ENCODE data around the gene NEU4. TPM values are rescaled to one million over a fixed set of nuclear protein-coding genes. Genes with fewer than 3 reads are reported as not detected.
"Not testable (repeated sequence)": the region's sequence is repeated elsewhere in the genome, so short reads cannot be mapped to it uniquely, and the experiment has no call there.

Gene NEU4
- polyA plus RNA-seq, 3 donors, result 0.26 to 2.6 (median 0.99) TPM

DNA sequence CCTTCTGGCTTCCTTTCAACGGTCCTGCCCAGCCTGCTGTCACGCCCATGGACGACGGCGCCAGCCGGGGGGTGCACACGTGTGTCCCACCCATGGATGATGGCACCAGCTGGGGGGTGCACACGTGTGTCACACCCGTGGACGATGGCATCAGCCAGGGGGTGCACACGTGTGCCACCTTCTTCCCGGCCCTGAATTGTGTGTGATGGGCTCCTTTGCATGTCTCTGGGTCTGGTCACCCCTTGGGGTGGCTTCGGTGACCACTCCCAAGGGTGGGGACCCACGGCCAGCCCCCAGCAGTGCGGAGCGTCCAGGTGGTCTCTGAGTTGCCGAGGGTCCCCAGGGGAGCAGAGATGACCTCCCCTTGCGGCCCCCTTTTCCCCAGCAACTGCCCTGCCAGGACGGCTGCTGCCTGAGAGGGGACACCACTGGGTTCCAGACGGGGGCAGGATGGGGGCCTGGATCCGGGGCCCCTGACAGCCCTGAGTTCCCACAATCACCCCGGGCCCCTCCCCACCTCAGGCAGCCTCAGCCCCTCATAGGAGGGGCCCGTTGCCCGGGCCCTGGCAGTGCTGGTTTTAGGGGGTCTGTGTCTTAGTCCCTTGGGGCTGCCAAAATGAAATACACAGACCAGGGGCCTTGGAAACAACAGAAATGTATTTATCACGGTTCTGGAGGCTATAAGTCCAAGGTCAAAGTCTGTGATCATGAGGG is 9.4 kb downstream of the NEU4 start:
- intact Hi-C loops (cut with micrococcal nuclease), result no loop called here
- TF ChIP-seq, protein P1, sequence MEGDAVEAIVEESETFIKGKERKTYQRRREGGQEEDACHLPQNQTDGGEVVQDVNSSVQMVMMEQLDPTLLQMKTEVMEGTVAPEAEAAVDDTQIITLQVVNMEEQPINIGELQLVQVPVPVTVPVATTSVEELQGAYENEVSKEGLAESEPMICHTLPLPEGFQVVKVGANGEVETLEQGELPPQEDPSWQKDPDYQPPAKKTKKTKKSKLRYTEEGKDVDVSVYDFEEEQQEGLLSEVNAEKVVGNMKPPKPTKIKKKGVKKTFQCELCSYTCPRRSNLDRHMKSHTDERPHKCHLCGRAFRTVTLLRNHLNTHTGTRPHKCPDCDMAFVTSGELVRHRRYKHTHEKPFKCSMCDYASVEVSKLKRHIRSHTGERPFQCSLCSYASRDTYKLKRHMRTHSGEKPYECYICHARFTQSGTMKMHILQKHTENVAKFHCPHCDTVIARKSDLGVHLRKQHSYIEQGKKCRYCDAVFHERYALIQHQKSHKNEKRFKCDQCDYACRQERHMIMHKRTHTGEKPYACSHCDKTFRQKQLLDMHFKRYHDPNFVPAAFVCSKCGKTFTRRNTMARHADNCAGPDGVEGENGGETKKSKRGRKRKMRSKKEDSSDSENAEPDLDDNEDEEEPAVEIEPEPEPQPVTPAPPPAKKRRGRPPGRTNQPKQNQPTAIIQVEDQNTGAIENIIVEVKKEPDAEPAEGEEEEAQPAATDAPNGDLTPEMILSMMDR (IDR thresholded peaks at IDR 0.05), result no peak
- Mint-ChIP-seq H3K36me3 (no peaks in the 10 kb centered on the region), H3K4me3 (no peak overlapping the region), H3K4me1 (peaks cover 19% of the 10 kb centered on the region), H3K27ac (peak overlapping the region in 2 of 7 donors; percentile 40 to 72), H3K27me3 (ENCODE audit: low read depth in 3 of 3) (peaks cover 10 to 17% (median 13%) of the 10 kb centered on the region in 3 donors), H3K9me3 (peaks cover 0 to 8% (median 3%) of the 10 kb centered on the region in 7 donors)
- WGBS (ENCODE audit: insufficient coverage), result 64% methylated on average over 16 of the region's 25 CpGs
- Histone ChIP-seq H3K4me2 (replicated peaks; ENCODE audit: extremely low read depth, low read length, poor library complexity, severe bottlenecking) (no peak overlapping the region), H3K36me3 (replicated peaks in 1 of 2; ENCODE audit: control insufficient read depth in 1 of 2, insufficient read depth in 2 of 2, low read length in 2 of 2) (no peaks in the 10 kb centered on the region), H3K9ac (ENCODE audit: insufficient read depth, low read length, poor library complexity, severe bottlenecking) (peak overlapping the region; percentile 32), H3K9me3 (replicated peaks in 1 of 2; ENCODE audit: control insufficient read depth in 1 of 2, insufficient read depth in 1 of 2, low read length in 2 of 2) (no peaks in the 10 kb centered on the region), H2AFZ (ENCODE audit: insufficient read depth, low read depth, low read length, poor library complexity, severe bottlenecking) (no peak overlapping the region), H3K4me1 (ENCODE audit: control insufficient read depth in 1 of 2, insufficient read depth in 2 of 2, low read length in 2 of 2) (peaks cover 13 to 18% of the 10 kb centered on the region in 2 donors), H3K27me3 (ENCODE audit: control insufficient read depth in 2 of 2, insufficient read depth in 2 of 2, low read length in 2 of 2) (no peaks in the 10 kb centered on the region), H3K79me2 (ENCODE audit: insufficient read depth, low read length) (no peaks in the 10 kb centered on the region), H4K20me1 (ENCODE audit: insufficient read depth, low read length) (no peaks in the 10 kb centered on the region), H3K4me3 (replicated peaks in 1 of 3; ENCODE audit: low read depth in 2 of 3, low read length in 3 of 3) (no peak overlapping the region), H3K27ac (ENCODE audit: low read depth in 1 of 2, low read length in 2 of 2) (no peak overlapping the region)
- no peak for DNase-seq

- H3K27me3 ChIP-seq (ENCODE audit: control insufficient read depth in 2 of 2, insufficient read depth in 2 of 2, low read length in 2 of 2), result no peaks in the 10 kb centered on the region
- intact Hi-C loops (cut with micrococcal nuclease), result no loop called here
- no peak overlapping the region for H3K4me3 ChIP-seq (replicated peaks in 1 of 3; ENCODE audit: low read depth in 2 of 3, low read length in 3 of 3)
- peaks cover 10 to 17% (median 14%) of the 10 kb centered on the region in 3 donors for H3K27me3 Mint-ChIP-seq (ENCODE audit: low read depth in 3 of 3)
- WGBS (ENCODE audit: insufficient coverage), result 76% methylated on average over 6 of the region's 10 CpGs
- no peaks in the 10 kb centered on the region for H3K36me3 ChIP-seq (replicated peaks in 1 of 2; ENCODE audit: control insufficient read depth in 1 of 2, insufficient read depth in 2 of 2, low read length in 2 of 2)
- H3K9me3 Mint-ChIP-seq, result peaks cover 2 to 10% (median 7%) of the 10 kb centered on the region in 7 donors
- no peaks in the 10 kb centered on the region for H3K36me3 Mint-ChIP-seq
- H3K9ac ChIP-seq (ENCODE audit: insufficient read depth, low read length, poor library complexity, severe bottlenecking), result peak overlapping the region; percentile 32
- peak in 1 of 3 donors; percentile 22 for DNase-seq
- peak overlapping the region in 3 of 7 donors; percentile 7 to 70 (median 40) for H3K27ac Mint-ChIP-seq
- H3K79me2 ChIP-seq (ENCODE audit: insufficient read depth, low read length), result no peaks in the 10 kb centered on the region
- peaks cover 19% of the 10 kb centered on the region for H3K4me1 Mint-ChIP-seq
- H4K20me1 ChIP-seq (ENCODE audit: insufficient read depth, low read length), result no peaks in the 10 kb centered on the region
- H3K9me3 ChIP-seq (replicated peaks in 1 of 2; ENCODE audit: control insufficient read depth in 1 of 2, insufficient read depth in 1 of 2, low read length in 2 of 2), result no peaks in the 10 kb centered on the region
- no peak overlapping the region for H3K4me3 Mint-ChIP-seq
- H3K4me1 ChIP-seq (ENCODE audit: control insufficient read depth in 1 of 2, insufficient read depth in 2 of 2, low read length in 2 of 2), result peaks cover 13 to 18% of the 10 kb centered on the region in 2 donors
- no peak overlapping the region for H2AFZ ChIP-seq (ENCODE audit: insufficient read depth, low read depth, low read length, poor library complexity, severe bottlenecking)
- H3K27ac ChIP-seq (ENCODE audit: low read depth in 1 of 2, low read length in 2 of 2), result no peak overlapping the region
- TF ChIP-seq, protein P1 (IDR thresholded peaks at IDR 0.05), result no peak
- H3K4me2 ChIP-seq (replicated peaks; ENCODE audit: extremely low read depth, low read length, poor library complexity, severe bottlenecking), result no peak overlapping the region
Observed at GRCh38 chr2:241818943-241819270, 9.9 kb downstream of the NEU4 start.

DNA sequence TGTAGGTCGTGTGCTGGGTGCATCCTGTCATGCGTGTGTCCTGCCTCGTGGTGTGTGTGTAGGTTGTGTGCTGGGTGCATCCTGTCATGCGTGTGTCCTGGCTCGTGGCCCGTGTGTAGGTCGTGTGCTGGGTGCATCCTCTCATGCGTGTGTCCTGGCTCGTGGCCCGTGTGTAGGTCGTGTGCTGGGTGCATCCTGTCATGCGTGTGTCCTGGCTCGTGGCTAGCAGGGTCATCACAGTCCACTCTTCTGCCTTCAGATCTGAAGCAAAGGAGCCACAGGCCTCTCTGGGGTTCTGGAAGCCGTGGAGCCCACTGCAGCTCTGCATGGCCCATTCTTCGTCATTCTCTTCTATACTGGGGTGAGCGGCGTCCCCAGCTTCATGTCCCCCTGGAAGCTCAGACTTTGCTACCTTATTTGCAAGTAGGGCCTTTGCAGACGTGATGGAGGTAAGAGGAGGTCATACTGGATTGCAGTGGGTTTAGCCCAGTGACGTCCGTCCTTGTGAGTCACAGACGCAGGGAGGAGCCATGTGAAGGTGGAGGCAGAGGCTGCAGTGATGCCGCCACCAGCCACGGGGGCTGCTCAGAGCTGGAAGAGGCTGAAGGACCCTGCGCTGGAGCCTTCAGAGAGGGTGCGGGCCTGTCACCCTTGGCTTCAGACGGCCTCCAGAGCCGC is 11.1 kb downstream of the NEU4 start:
- Mint-ChIP-seq H3K27me3 (ENCODE audit: low read depth in 3 of 3) (peaks cover 9 to 16% (median 14%) of the 10 kb centered on the region in 3 donors), H3K27ac (peak overlapping the region in 1 of 7 donors; percentile 34), H3K9me3 (peaks cover 3 to 14% (median 10%) of the 10 kb centered on the region in 7 donors), H3K4me1 (peaks cover 18% of the 10 kb centered on the region)
- intact Hi-C loops (cut with micrococcal nuclease); H3K79me2 ChIP-seq (ENCODE audit: insufficient read depth, low read length); H4K20me1 ChIP-seq (ENCODE audit: insufficient read depth, low read length); H3K9me3 ChIP-seq (replicated peaks in 1 of 2; ENCODE audit: control insufficient read depth in 1 of 2, insufficient read depth in 1 of 2, low read length in 2 of 2); DNase-seq; H3K36me3 Mint-ChIP-seq; H3K4me3 ChIP-seq (replicated peaks in 1 of 3; ENCODE audit: low read depth in 2 of 3, low read length in 3 of 3); H3K27ac ChIP-seq (ENCODE audit: low read depth in 1 of 2, low read length in 2 of 2); H3K27me3 ChIP-seq (ENCODE audit: control insufficient read depth in 2 of 2, insufficient read depth in 2 of 2, low read length in 2 of 2); H3K4me2 ChIP-seq (replicated peaks; ENCODE audit: extremely low read depth, low read length, poor library complexity, severe bottlenecking); H3K4me3 Mint-ChIP-seq; H3K9ac ChIP-seq (ENCODE audit: insufficient read depth, low read length, poor library complexity, severe bottlenecking); H2AFZ ChIP-seq (ENCODE audit: insufficient read depth, low read depth, low read length, poor library complexity, severe bottlenecking); H3K36me3 ChIP-seq (replicated peaks in 1 of 2; ENCODE audit: control insufficient read depth in 1 of 2, insufficient read depth in 2 of 2, low read length in 2 of 2): not testable (repeated sequence)
- 91% methylated on average over 25 of the region's 27 CpGs for WGBS (ENCODE audit: insufficient coverage)
- peaks cover 13 to 18% of the 10 kb centered on the region in 2 donors for H3K4me1 ChIP-seq (ENCODE audit: control insufficient read depth in 1 of 2, insufficient read depth in 2 of 2, low read length in 2 of 2)

Measured in CD14-positive monocyte (primary cell).